IMR-90 (cell line): Measurements from ENCODE around the gene CBX3. TPM values are rescaled to one million over a fixed set of nuclear protein-coding genes. Genes with fewer than 3 reads are reported as not detected.

Experiments
- ATAC-seq: fragments of 200-7000 bp; cut with Tn5 transposase; 2 replicates; pipeline ENCODE4 v1.9.1; 2020; ENCODE audit warnings: low read depth, mild to moderate bottlenecking, moderate library complexity
- BruUV-seq: library from RNA; stranded (reverse); fragments of 400-500 nt; replicated peaks from 2 replicates; lab custom pipeline; 2021; lab: Mats Ljungman, UMichigan
- CTCF ChIA-PET: fragments of 300-600 bp; formaldehyde crosslinking; extraction: SDS; loops from one replicate; lab custom pipeline; 2021; ENCODE audit warnings: antibody characterized with exemption; lab: Yijun Ruan, JAX
- POLR2A ChIA-PET: fragments of 300-600 bp; sonication (Branson Sonifier 250); formaldehyde crosslinking; loops from one replicate; lab custom pipeline; 2022; ENCODE audit warnings: antibody characterized with exemption; ENCODE audit not compliant: unreplicated experiment; lab: Charles Lee
- DNase-seq: peaks from one replicate; pipeline ENCODE4 v3.0.0; 2013
- H2AFZ ChIP-seq: replicated peaks from 2 replicates; pipeline ENCODE3; 2013; ENCODE audit warnings: low read length, mild to moderate bottlenecking; ENCODE audit not compliant: poor library complexity
- H2AK5ac ChIP-seq: 2 replicates; pipeline ENCODE4 v1.6.1; 2013; ENCODE audit warnings: low read depth, low read length, inconsistent platforms
- H2AK9ac ChIP-seq: replicated peaks from 2 replicates; pipeline ENCODE3; 2013; ENCODE audit warnings: mild to moderate bottlenecking, low read depth, low read length, moderate library complexity; ENCODE audit not compliant: poor library complexity
- H2BK120ac ChIP-seq: 2 replicates; pipeline ENCODE4 v1.6.1; 2013; ENCODE audit warnings: low read depth, low read length, inconsistent platforms
- H2BK15ac ChIP-seq: 3 replicates; pipeline ENCODE4 v1.6.1; 2013; ENCODE audit warnings: low read depth, low read length, inconsistent platforms
- H2BK20ac ChIP-seq: 2 replicates; pipeline ENCODE4 v1.6.1; 2013; ENCODE audit warnings: low read depth, mild to moderate bottlenecking, inconsistent platforms, low read length, moderate library complexity
- H2BK5ac ChIP-seq: 2 replicates; pipeline ENCODE4 v1.6.1; 2013; ENCODE audit warnings: mild to moderate bottlenecking, low read depth, low read length, inconsistent platforms; ENCODE audit not compliant: poor library complexity, severe bottlenecking
- H3K14ac ChIP-seq: replicated peaks from 2 replicates; pipeline ENCODE4 v1.6.1; 2013; ENCODE audit warnings: low read depth, low read length, inconsistent platforms
- H3K18ac ChIP-seq: 2 replicates; pipeline ENCODE4 v1.6.1; 2013; ENCODE audit warnings: low read depth, low read length, control low read depth
- H3K23ac ChIP-seq: 2 replicates; pipeline ENCODE4 v1.6.1; 2013; ENCODE audit warnings: low read depth, low read length, inconsistent platforms
- H3K27ac ChIP-seq: 2 replicates; pipeline ENCODE4 v1.5.1; 2013; ENCODE audit warnings: mild to moderate bottlenecking, control low read depth, low read length; ENCODE audit not compliant: insufficient read depth
- H3K27me3 ChIP-seq: 2 replicates; pipeline ENCODE4 v1.6.1; 2013; ENCODE audit warnings: low read length; ENCODE audit not compliant: control insufficient read depth, insufficient read depth
- H3K36me3 ChIP-seq: 2 replicates; pipeline ENCODE4 v1.6.1; 2013; ENCODE audit warnings: low read length, mixed read lengths; ENCODE audit not compliant: control insufficient read depth, insufficient read depth
- H3K4ac ChIP-seq: 2 replicates; pipeline ENCODE4 v1.6.1; 2013; ENCODE audit warnings: low read depth, low read length, inconsistent platforms
- H3K4me1 ChIP-seq: 2 replicates; pipeline ENCODE4 v1.6.1; 2013; ENCODE audit warnings: low read length, mixed read lengths; ENCODE audit not compliant: control insufficient read depth, insufficient read depth
- H3K4me2 ChIP-seq: 2 replicates; pipeline ENCODE4 v1.6.1; 2013; ENCODE audit warnings: low read depth, mild to moderate bottlenecking, control low read depth, low read length, moderate library complexity
- H3K4me3 ChIP-seq: 2 replicates; pipeline ENCODE4 v1.5.1; 2013; ENCODE audit warnings: low read depth, mild to moderate bottlenecking, control low read depth, low read length, moderate library complexity; ENCODE audit not compliant: insufficient read depth
- H3K56ac ChIP-seq: 2 replicates; pipeline ENCODE4 v1.6.1; 2013; ENCODE audit warnings: low read length, inconsistent platforms; ENCODE audit not compliant: insufficient read depth; ENCODE audit errors: extremely low read depth
- H3K79me1 ChIP-seq, 2 experiments: 2 replicates each; pipeline ENCODE4 v1.6.1; 2013; ENCODE audit warnings: low read length in 2 of 2, inconsistent platforms in 1 of 2, low read depth in 1 of 2
- H3K9ac ChIP-seq: 2 replicates; pipeline ENCODE4 v1.6.1; 2013; ENCODE audit warnings: low read depth, low read length, control low read depth
- H3K9me1 ChIP-seq: 2 replicates; pipeline ENCODE4 v1.6.1; 2013; ENCODE audit warnings: low read length, inconsistent platforms; ENCODE audit not compliant: insufficient read depth
- H3K9me3 ChIP-seq: 2 replicates; pipeline ENCODE4 v1.6.1; 2013; ENCODE audit warnings: low read length; ENCODE audit not compliant: control insufficient read depth, insufficient read depth
- H4K20me1 ChIP-seq: 2 replicates; pipeline ENCODE4 v1.6.1; 2013; ENCODE audit warnings: low read length, inconsistent platforms; ENCODE audit not compliant: insufficient read depth
- H4K5ac ChIP-seq: 2 replicates; pipeline ENCODE4 v1.6.1; 2013; ENCODE audit warnings: mild to moderate bottlenecking, low read depth, low read length, control low read depth
- H4K8ac ChIP-seq, 2 experiments: 2 replicates each; pipeline ENCODE4 v1.6.1; 2013; ENCODE audit warnings: low read depth in 2 of 2, low read length in 2 of 2, control low read depth in 1 of 2, inconsistent platforms in 1 of 2
- H4K91ac ChIP-seq: 2 replicates; pipeline ENCODE4 v1.6.1; 2013; ENCODE audit warnings: low read depth, low read length, inconsistent platforms; ENCODE audit not compliant: insufficient read depth
- FOS ChIP-seq: fragments of 150-350 bp; IDR thresholded peaks from 2 replicates; pipeline ENCODE4 v1.6.1; 2016; ENCODE audit warnings: low read depth, low read length
- MAFK ChIP-seq: IDR thresholded peaks from 2 replicates; pipeline ENCODE4 v1.6.1; 2012; ENCODE audit warnings: low read depth, low read length, improper control_type of control experiment
- MAZ ChIP-seq: IDR thresholded peaks from 2 replicates; pipeline ENCODE4 v1.6.1; 2012; ENCODE audit warnings: low read depth, mild to moderate bottlenecking, low read length, improper control_type of control experiment, moderate library complexity, borderline replicate concordance
- NFE2L2 ChIP-seq: fragments of 150-350 bp; IDR thresholded peaks from 2 replicates; pipeline ENCODE4 v1.6.1; 2016; ENCODE audit warnings: low read depth, mild to moderate bottlenecking, low read length
- POLR2A ChIP-seq: IDR thresholded peaks from 2 replicates; pipeline ENCODE4 v1.6.1; 2012; ENCODE audit warnings: mild to moderate bottlenecking, low read depth, low read length
- RCOR1 ChIP-seq: IDR thresholded peaks from 2 replicates; pipeline ENCODE4 v1.6.1; 2012; ENCODE audit warnings: mild to moderate bottlenecking, low read length, improper control_type of control experiment; ENCODE audit not compliant: insufficient replicate concordance
- RFX5 ChIP-seq: IDR thresholded peaks from 2 replicates; pipeline ENCODE4 v1.8.0; 2012; ENCODE audit warnings: low read depth, mild to moderate bottlenecking, low read length, moderate library complexity
- WGBS, 2 experiments: methylation state at CpG; one replicate each; pipeline versions ENCODE4 v1.1.5 to v1.1.7; 2013; ENCODE audit warnings: missing lambda C conversion rate in 2 of 2; ENCODE audit not compliant: insufficient read length in 1 of 2; ENCODE audit errors: extremely low coverage in 2 of 2; 5-methylcytosine and 5-hydroxymethylcytosine counted together
- dilution Hi-C: fragments of 300-500 bp; cut with HindIII; formaldehyde crosslinking; loops from one replicate; pipeline ENCODE4 v1.14.3; 2018; ENCODE audit warnings: low sequenced_read_pairs; ENCODE audit not compliant: unreplicated experiment
- in situ Hi-C: fragments of 300-500 bp; cut with MboI; formaldehyde crosslinking; loops from 3 replicates; pipeline ENCODE4 v1.14.3; 2019; ENCODE audit warnings: low sequenced_read_pairs, inconsistent platforms, mixed read lengths
- intact Hi-C: fragments of 100-400 bp; cut with micrococcal nuclease; formaldehyde crosslinking; loops from 2 replicates; pipeline ENCODE4 v1.10.0; 2022
- polyA plus RNA-seq, 3 experiments: library from polyadenylated mRNA; depleted of rRNA; stranded (reverse); fragments of >200 nt; gene quantifications; 2 replicates each; pipeline ENCODE4 v1.2.3, GENCODE V29; 2012; ENCODE audit warnings: low replicate concordance in 1 of 3
- total RNA-seq: library from RNA; depleted of rRNA; stranded (reverse); fragments of >200 nt; gene quantifications from 2 replicates; pipeline ENCODE4 v1.2.3, GENCODE V29; 2012

CBX3 gene
- total and polyA plus RNA-seq, 2 of the 4 experiments (the other 2 are of a cell fraction): 38.2 to 76.5 TPM

DNA sequence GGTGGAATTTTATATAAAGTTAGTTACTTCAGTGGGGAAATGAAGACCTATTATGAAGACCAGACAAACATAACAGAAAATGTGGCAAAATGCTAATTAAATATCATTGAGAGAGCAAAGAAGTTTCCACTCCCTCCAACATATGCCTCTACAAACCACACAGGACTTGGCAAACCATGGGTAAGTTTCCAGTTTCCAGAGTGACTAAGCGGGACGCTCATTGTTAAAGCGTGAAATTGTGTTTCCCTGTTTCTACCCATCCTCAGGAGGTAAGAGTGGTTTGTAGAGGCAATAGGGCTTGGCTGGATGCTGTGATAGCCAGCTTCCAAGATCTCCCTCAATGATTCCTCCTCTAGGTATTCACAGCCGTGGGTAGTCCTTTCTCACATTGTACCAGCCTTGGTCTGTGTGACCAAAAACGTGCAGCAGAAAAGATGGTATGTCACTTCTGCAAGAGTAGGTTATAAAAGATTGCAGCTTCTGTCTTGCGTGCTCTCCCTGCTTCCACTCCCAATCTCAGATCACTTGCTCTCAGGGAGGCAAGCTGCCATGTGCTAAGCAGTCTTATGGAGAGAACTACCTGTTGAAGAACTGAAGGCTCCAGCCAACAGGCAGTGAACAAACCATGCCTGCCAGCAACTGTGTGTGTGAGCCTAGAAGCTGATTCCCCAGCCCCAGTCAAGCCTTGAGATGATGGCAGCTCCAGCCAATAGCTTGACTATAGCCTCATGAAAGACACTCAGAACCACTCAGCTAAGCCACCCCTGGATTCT lies 35.7 kb downstream of the CBX3 start:
- Histone ChIP-seq H3K9ac (no peak overlapping the region), H3K4me3 (no peak overlapping the region), H3K18ac (no peak overlapping the region), H2AK5ac (no peak overlapping the region), H2BK20ac (no peak overlapping the region), H3K27me3 (no peaks in the 10 kb centered on the region), H2AK9ac (no peak overlapping the region), H4K91ac (no peak overlapping the region), H3K56ac (no peak overlapping the region), H3K27ac (no peak overlapping the region), H3K9me1 (no peaks in the 10 kb centered on the region), H2BK15ac (no peak overlapping the region), H3K4me2 (no peak overlapping the region), H4K20me1 (no peaks in the 10 kb centered on the region), H4K5ac (no peak overlapping the region), H2AFZ (no peak overlapping the region), H3K4me1 (no peaks in the 10 kb centered on the region), H3K9me3 (no peaks in the 10 kb centered on the region), H2BK120ac (no peak overlapping the region), H3K79me1 (no peaks in the 10 kb centered on the region), H2BK5ac (no peak overlapping the region), H3K23ac (no peak overlapping the region), H3K4ac (no peak overlapping the region), H4K8ac (no peak overlapping the region), H3K14ac (no peak overlapping the region), H3K36me3 (no peaks in the 10 kb centered on the region)
- intact Hi-C loops (no loop called here), dilution Hi-C loops (no loop called here), in situ Hi-C loops (no loop called here)
- CTCF ChIA-PET: no interaction called here
- TF ChIP-seq FOS (no peak), POLR2A (no peak), RCOR1 (no peak), MAFK (no peak), MAZ (no peak), NFE2L2 (no peak), RFX5 (no peak)
- DNase-seq: no peak
- no TSS peak for BruUV-seq
- no peak for ATAC-seq
- WGBS, 2 experiments: no CpG with 5 or more reads among the region's 6 CpGs
- POLR2A ChIA-PET: no interaction called here
